SK-MEL-5 (cell line): ENCODE data around the gene PAGE1. TPM values are rescaled to one million over a fixed set of nuclear protein-coding genes. Genes with fewer than 3 reads are reported as not detected.
"Not testable (repeated sequence)": the region's sequence is repeated elsewhere in the genome, so short reads cannot be mapped to it uniquely, and the experiment has no call there.

ENCODE experiments used
- DNase-seq: peaks from one replicate; pipeline ENCODE4 v3.0.0-alpha.2; 2016; ENCODE audit warnings: low read depth, low spot score
- in situ Hi-C: cut with HindIII; loops from 2 replicates; pipeline ENCODE4 v1.10.0; 2016; ENCODE audit warnings: low sequenced_read_pairs, high pct_unique_total_duplicates, low pct_unique_long_range_greater_than_20kb
- polyA plus RNA-seq, 2 experiments: library from polyadenylated mRNA; depleted of rRNA; stranded (reverse); fragments of >200 nt; gene quantifications; 2 replicates each; pipeline ENCODE4 v1.2.3, GENCODE V29; 2015
- total RNA-seq: library from RNA; depleted of rRNA; stranded (reverse); fragments of >200 nt; shearing (Covaris generic); gene quantifications from 2 replicates; pipeline ENCODE4 v1.2.3, GENCODE V29; 2014; rRNA removed

PAGE1 gene, protein sequence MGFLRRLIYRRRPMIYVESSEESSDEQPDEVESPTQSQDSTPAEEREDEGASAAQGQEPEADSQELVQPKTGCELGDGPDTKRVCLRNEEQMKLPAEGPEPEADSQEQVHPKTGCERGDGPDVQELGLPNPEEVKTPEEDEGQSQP
- total RNA-seq, result 0.27 TPM in 1 of 2 replicates, not detected in the other
- not detected in 2 replicates for polyA plus RNA-seq (2015; cell fraction: cytosol; rRNA removed)
- not detected in 2 replicates for polyA plus RNA-seq (2015; cell fraction: nucleus; rRNA removed)

DNA sequence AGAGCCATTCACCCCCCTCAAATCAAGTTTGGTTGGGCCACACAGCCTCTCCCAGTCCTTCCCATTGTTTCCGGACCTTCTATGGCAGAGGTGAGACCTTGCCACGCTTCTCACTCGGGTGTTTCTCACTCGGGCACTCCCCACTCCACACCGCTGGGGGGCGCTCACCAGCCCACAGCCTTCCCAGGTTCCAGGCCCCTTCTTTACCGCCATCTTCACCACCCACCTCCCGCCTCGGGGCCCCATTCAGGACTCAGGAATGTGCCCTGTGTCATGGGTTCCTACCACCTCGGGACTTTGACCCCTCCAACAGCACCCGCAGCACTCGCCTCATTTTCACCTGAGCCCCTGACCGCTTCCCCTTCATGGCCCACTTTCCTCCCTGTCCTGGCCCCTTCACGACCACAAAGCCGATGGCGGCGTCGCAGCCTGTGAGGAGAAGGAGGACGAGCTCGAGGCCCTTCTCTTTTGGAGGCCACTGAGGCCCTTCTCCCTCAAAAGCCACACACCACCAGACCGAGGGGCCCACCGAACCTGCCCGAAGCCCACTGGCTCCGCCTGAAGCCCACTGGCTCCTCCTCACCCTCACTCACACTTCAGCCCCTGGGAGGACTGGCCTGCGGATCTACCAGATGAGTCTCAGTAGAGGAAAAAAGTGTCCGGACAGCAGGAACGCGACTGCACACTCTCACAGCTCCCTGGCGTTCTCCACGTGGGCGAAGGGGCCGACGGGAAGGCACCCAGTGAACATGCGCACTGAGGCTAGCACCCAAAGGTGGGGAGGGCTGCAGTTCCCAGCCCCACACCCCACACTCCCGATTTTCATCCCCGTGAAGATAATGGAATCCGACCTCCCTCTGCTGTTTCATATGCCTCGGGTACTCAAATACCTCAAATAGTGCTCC lies at the start of gene PAGE1:
Gene PAGE1 (minus strand): TSS at position 709 of the 905 bp plus-strand sequence. CDS start 1,214 bp downstream, outside the sequence.
- in situ Hi-C loops, result no loop called here
- DNase-seq, result no peak

DNA sequence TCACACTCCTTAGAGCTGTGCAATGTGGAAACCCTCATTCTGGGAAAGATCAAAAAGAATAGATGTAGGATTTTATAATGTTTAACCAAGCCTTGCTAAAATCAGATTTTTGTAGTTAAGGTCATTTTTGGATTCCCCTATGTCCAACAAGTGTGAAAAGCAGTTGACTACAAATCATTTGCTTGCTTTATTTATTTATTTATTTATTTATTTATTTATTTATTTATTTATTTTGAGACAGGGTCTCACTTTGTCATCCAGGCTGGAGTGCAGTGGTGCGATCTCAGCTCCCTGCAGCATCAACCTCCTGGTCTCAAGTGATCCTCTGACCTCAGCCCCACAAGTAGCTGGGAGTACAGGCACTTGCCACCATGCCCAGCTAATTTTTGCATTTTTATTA lies 45.7 kb upstream of the PAGE1 start:
- DNase-seq, in situ Hi-C loops: not testable (repeated sequence)

DNA sequence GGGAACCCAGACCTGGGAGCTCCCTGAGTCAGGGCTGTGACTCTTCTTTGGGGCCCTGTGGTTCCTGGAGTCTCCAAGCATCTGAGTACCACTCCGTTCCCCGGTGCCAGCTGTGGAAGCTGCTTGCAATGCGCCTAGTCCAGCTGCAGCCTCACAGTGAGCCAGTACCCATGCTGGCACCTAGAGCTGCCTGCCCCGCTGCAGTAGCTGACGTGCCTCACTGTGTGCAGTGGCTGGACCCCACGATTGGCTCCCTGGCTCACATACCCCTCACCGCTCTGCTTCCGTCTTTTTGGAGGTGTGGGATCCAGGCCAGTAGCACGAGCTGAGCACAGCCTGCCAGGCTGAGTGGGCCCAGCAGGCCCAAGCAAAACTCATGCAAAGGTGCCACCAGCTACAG lies 32.1 kb upstream of the PAGE1 start:
- DNase-seq, result no peak
- in situ Hi-C loops, result no loop called here

DNA sequence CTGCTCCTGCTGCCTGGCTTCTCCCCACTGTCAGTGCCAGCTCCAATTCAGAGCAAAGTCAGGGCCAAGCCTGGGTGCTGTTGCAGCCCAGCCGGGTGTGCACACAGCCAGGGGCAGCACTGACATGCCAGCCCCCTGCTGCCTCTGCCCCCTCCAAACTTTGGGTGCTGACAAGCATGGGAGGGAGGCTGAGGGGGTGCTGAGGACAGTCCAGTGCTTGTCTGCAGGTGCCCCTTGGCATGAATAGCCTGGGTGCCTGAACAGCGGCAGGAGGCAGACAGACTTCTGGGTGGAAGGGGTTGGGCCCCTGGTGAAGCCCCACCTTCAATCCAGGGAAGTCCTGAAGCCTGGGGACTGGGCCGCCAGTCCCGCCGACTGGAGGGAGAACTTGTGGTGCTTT lies 31.2 kb upstream of the PAGE1 start:
- no peak for DNase-seq
- in situ Hi-C loops, result no loop called here

DNA sequence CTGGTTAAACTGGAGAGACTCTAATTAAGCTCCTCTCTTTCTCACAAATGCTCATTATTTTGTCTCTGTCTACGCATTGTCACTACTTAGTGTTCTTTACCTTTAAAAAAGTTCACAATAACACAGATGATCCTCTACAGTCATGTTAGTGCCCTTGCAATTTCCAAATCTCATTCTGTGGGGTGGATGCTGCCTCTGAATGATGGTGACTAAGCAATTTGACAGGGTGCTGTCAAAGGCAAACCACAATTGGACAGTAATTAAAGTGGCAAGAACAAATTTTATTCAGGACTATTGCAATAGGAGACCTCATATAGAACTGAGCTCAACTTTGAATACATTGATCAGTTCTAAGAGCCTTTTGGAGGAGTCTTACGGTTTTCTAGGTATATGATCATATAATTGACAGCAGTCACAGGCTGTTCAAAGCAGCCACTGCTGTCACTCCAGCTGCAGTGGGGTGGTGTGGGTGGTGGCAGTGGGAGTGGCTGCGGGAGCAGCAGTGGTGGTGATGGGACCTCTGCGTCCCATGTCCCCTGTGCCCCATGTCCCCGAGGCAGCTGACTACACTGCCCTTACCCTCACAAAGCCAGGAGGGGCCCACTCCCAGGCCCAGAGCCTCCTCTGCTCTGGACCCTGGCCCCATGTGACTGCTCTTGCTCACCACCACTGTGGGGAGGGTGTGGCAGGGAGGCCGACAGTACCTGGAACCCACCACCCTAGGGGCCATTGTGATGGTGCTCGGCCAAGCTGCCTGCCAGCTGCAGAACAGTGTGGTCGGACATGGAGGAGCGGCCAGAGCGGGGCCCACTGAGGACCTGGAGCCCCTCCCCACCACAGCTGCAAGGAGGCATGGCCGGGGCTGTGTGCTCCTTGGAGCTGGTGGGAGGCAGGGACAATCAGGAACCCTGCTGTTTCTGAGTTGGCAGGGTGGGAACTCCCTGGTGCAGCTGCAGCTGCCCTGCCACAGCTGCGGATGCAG lies 30.4 kb upstream of the PAGE1 start:
- in situ Hi-C loops, result no loop called here
- DNase-seq, result no peak

DNA sequence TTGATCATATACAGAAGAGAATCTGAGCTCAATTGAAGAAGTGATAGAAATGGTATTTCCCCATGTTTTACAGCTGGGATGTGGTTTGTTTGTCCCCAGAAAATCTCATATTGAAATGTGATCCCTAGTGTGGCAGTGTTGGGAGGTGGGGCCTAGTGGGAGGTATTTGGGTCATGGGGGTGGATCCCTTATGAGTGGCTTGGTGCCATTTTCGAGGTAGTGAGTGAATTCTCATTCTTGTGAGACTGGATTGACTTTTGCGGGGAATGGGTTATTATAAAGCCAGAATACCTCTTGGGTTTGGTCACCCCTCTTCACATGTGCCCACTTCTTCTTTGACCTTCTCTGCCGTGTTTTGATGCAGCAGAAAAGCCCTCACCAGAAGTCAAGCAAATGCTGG lies 29.6 kb upstream of the PAGE1 start:
- no peak for DNase-seq
- in situ Hi-C loops, result no loop called here

DNA sequence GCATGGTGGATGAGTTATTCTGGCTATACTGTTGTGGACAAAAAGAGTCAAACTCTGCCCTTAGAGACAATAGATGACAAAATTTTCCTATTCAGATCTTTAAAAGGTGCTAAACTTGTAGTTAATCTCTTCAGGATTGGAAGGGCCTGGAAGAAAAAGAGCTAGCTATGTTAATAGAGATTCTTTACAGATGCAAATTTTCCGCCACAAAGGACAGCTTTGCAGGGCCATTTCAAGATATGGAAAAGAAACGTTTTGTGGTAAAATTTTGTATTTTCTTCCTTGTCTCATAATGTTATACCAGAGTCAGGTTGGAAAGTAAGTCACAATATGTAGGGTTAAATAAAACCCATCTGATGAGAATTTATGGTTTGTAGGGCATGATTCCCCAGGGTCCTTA lies 24.3 kb upstream of the PAGE1 start:
- DNase-seq, in situ Hi-C loops: not testable (repeated sequence)

DNA sequence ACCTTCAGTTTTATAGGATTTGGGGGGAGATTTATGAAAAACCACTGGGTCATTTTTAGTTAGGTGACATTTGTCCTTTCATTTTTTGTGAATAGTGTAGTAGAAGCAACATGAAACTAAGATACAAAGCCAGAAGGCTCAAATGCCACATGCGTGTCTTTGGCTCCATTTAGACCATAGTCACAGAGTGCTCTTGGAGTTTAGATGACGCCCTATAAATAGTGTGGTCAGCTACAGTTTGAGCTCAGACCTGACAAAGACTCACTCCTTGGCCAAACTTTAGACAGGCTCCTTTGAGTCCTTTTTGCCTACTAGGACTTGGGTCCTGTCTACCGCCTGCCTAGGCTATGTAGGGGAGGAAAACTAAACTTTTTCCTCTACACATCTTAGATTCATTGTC lies 16.8 kb upstream of the PAGE1 start:
- in situ Hi-C loops, result no loop called here

DNA sequence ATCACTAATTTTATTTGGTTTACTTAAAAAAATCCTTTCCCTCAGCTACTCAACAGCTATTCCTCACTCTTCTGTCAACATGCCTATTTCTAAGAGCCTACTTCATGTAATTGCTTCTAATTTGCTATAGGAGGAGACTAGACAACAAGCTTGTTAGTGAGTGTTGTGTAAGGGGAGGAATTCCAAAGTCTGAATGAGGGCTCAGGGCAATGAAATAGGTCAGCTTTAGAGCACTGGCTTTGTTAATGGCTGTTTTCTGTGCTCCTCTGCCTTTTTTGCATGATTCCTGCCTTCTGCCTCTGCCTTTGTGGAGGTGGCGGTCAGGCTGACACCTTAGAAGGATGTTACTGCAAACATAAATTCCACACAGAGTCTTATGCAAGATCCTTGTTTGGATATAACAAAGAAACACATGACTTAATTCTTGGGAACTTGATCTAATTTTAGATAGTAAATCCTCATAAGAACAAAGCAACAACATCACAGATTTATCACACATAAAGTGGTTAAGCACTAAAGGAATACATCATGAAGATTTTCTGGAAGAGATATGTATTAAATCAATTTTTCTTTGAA lies 15.0 kb upstream of the PAGE1 start:
- in situ Hi-C loops, result no loop called here
- DNase-seq, result peak; percentile 32

More for the DNA sequence above, 16.8 kb upstream of the PAGE1 start:
- DNase-seq, result no peak

DNA sequence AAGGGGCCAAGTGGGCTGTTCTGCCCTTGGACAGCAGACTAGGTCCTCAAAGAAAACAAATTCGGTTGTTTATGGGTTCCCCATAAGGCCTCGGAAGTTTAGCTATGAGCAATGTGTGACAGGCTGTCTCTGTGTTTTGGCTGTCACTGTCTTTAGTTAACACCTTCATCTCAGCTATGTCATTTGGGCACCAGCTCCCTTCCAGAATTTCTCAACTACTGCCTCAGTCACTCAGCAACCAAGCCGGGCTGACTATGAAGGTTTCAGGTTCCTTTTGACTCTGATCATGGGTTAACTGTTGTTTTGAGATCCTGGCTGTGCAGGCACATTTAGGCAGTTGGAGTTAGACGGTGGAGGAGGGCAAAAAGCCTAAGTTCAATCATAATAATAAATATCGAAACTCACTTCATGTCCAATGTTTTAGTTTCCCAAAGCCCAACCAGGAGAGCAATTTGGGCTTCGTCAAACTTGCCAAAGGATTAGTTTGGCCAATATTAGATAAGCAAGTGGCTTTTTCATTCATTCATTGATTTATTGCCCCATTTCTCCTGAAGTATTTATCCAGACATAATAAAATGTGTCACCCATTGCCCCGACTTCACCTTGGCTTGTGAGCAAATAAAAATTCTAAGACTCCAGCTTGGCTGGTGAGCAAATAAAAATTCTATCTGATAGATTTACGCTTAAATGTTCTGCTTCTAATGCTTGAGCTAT lies 9.1 kb upstream of the PAGE1 start:
- in situ Hi-C loops, result no loop called here

DNA sequence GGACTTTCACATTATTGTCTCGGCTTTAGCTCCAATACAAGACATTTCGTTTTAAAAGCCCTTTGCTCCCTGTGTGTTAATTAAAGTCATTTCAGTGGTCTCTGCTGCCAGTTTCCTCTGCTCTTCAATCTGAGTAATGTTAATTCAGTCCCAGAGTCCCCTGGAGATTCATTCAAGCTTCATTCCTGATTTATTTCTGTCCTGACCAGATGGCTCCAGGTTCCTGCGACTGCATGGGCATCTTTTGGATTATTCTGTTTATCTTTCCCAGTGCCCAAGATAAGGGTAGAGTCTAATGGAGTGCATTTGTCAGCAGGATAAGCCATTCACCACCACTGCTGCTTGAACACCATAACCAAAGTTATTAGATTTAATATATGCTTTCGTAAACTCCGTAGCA lies 6.1 kb upstream of the PAGE1 start:
- DNase-seq, result no peak
- in situ Hi-C loops, result no loop called here

More for the DNA sequence above, 9.1 kb upstream of the PAGE1 start:
- DNase-seq, result no peak

DNA sequence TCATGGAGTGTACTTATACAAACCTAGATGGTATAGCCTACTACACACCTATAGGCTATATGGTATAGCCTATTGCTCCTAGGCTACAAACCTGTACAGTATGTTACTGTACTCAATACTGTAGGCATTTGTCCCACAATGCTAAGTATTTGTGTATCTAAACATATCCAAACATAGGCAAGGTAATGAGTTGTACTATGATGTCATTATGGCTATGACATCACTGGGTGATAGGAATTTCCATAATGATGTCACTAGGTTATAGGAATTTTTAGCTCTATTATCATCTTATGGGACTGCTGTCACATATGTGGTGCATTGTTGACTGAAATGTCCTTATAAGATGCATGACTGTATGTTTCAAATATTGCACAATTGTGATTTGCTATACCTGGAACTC lies 5.5 kb upstream of the PAGE1 start:
- DNase-seq, result no peak
- in situ Hi-C loops, result no loop called here

DNA sequence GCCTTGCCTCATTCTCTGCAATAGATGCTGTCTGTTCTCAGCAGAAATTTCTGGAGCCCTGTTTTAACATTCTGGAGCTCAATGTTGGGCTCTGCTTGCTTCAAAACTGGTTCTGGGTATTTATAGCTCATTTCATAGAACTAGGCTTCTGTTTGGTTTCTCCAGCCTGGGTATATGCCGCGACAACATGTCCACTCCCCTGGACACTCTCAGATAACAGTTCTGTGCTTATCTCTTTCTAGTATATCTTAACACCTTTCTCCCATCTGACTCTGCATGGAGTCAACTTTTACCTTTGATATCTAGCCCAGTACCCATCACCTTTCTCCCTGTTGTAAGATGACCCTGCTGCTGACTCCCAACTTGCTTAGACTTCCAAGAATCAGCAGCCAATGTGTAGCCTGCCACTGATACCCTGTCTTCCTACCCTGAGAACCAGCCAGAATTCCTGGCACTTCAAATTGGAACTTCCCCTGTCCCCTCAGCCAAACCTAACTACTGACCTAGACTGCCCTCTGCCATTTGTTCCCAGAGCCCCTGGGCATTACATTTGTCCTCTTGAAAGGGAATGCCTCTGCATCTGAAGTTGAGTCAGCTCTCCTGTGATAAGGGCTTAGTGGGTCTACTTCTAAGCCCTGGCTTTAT lies 20.6 kb downstream of the PAGE1 start:
- in situ Hi-C loops, result no loop called here
- no peak for DNase-seq

DNA sequence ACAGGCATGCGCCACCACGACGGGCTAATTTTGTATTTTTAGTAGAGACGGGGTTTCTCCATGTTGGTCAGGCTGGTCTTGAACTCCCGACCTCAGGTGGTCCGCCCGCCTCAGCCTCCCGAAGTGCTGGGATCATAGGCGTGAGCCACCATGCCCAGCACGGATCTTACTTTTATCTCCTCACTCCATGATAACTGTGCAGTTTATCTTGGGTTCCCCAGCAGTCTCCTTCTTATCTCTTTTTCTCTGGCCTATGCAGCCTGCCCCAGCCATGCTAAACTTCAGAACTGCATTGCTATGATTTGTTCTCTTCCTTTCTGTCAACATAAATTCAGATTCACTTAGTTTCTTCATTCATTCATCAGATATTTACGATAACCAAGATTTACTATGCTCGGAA lies 22.4 kb downstream of the PAGE1 start:
- DNase-seq, result no peak
- in situ Hi-C loops, result no loop called here

DNA sequence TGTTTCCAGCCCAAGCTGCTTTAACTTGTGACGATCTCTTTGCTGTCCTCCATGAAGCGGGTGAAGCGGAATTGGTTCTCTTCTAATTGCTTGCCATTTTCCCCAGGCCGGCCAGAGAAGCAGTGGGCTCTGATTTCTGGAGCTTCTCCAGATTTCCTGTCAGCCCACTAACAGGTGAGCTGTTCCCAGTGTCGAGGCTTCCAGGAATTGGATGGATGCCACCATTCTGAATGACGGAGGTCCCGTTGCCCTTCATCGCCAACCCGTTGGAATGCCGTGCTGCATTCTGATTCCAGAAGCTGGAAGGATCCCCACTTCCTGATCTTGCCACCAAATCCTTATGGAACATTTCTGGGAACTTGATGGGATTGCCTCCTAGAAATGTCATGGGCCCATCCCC lies 31.0 kb downstream of the PAGE1 start:
- DNase-seq, result no peak
- in situ Hi-C loops, result no loop called here

DNA sequence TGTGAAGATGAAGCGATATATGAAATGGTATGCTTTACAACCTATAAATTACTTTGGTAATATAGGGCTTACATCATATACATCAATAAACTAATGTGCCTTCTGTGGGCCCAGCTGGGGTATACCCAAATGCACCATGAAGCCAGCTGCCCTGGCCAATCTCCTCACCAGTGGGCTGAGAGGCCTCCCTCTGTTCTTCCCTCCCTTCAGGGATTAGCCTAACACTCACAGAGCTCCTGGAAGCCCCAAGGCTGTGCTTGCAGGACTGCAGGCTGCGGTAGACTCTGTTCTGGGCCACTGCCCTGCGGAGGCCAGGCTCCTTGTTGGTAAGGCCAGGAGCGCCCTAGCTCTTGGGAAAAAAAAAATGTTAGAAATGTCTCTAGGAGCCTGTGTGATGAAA lies 33.9 kb downstream of the PAGE1 start:
- DNase-seq, result no peak
- in situ Hi-C loops, result no loop called here
